ENCODE measurements around the gene KRTAP12-3.

The KRTAP12-3 gene

GRCh38 chr21:44697811-44698734 lies 40.3 kb downstream of the KRTAP12-3 start:
- in situ Hi-C loops (cut with MboI; ENCODE audit: low pct_unique_long_range_greater_than_20kb, low sequenced_read_pairs) = no loop called here
- no peak for DNase-seq

- in situ Hi-C loops (cut with MboI; ENCODE audit: low pct_unique_long_range_greater_than_20kb, low sequenced_read_pairs) = no loop called here
- no peak for DNase-seq
Observed at GRCh38 chr21:44699502-44700001, 41.8 kb downstream of the KRTAP12-3 start.

GRCh38 chr21:44700101-44701022 lies 42.6 kb downstream of the KRTAP12-3 start:
- no peak for DNase-seq
- in situ Hi-C loops (cut with MboI; ENCODE audit: low pct_unique_long_range_greater_than_20kb, low sequenced_read_pairs) = no loop called here

GRCh38 chr21:44701023-44701400 lies 43.3 kb downstream of the KRTAP12-3 start:
- DNase-seq = no peak
- in situ Hi-C loops (cut with MboI; ENCODE audit: low pct_unique_long_range_greater_than_20kb, low sequenced_read_pairs) = no loop called here

- no peak for DNase-seq
- in situ Hi-C loops (cut with MboI; ENCODE audit: low pct_unique_long_range_greater_than_20kb, low sequenced_read_pairs) = no loop called here
Observed at GRCh38 chr21:44701541-44701940, 43.8 kb downstream of the KRTAP12-3 start.

DNA sequence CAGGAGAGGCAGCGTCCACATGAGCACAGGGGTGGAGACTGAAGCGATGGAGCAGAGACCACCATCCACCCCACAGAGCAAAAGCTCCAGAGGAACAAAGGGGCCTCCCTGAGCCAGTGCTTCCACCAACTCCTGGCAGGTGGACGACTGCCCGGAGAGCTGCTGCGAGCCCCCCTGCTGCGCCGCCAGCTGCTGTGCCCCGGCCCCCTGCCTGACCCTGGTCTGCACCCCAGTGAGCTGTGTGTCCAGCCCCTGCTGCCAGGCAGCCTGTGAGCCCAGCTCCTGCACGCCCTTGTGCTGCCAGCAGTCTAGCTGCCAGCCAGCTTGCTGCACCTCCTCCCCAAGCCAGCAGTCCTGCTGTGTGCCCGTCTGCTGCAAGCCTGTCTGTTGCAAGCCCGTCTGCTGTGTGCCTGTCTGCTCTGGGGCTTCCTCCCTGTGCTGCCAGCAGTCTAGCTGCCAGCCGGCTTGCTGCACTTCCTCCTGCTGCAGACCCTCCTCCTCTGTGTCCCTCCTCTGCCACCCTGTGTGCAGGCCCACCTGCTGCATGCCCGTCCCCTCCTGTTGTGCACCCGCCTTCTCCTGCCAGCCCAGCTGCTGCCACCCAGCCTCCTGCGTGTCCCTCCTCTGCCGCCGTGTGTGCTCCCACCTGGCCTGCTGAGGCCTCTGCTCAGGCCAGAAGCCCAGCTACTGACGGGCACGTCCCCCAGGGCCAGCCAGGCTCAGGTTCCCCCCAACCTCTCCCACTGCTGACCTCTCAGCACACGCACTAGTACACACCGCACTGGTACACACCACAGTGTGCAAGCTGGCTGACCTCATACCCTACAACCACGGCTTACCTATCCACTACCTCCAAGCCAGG lies 44.6 kb downstream of the KRTAP12-3 start:
- DNase-seq = no peak
- in situ Hi-C loops (cut with MboI; ENCODE audit: low pct_unique_long_range_greater_than_20kb, low sequenced_read_pairs) = no loop called here

- in situ Hi-C loops (cut with MboI; ENCODE audit: low pct_unique_long_range_greater_than_20kb, low sequenced_read_pairs) = no loop called here
- DNase-seq = no peak
Observed at GRCh38 chr21:44702973-44703730, 45.4 kb downstream of the KRTAP12-3 start.

GRCh38 chr21:44703731-44704635 lies 46.3 kb downstream of the KRTAP12-3 start:
- DNase-seq = no peak
- in situ Hi-C loops (cut with MboI; ENCODE audit: low pct_unique_long_range_greater_than_20kb, low sequenced_read_pairs) = no loop called here

DNA sequence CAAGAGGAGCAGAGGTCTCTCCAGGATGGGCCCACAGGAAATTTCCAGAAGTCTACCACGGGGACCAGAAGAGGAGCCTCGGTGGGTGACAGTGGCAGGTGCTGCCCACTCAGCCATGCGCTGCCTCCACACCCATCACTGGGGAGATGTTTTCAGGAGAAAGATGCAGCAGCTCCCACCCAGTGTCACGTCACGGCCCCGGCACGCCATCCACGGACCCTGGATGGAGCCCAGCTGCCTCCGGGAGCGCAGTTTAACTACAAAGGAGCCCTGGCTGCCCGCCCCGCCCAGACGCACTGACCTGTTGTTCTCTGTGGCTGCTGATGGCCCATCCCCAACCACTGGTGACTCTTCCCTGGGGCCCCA lies 46.9 kb downstream of the KRTAP12-3 start:
- in situ Hi-C loops (cut with MboI; ENCODE audit: low pct_unique_long_range_greater_than_20kb, low sequenced_read_pairs) = no loop called here
- DNase-seq = no peak

DNA sequence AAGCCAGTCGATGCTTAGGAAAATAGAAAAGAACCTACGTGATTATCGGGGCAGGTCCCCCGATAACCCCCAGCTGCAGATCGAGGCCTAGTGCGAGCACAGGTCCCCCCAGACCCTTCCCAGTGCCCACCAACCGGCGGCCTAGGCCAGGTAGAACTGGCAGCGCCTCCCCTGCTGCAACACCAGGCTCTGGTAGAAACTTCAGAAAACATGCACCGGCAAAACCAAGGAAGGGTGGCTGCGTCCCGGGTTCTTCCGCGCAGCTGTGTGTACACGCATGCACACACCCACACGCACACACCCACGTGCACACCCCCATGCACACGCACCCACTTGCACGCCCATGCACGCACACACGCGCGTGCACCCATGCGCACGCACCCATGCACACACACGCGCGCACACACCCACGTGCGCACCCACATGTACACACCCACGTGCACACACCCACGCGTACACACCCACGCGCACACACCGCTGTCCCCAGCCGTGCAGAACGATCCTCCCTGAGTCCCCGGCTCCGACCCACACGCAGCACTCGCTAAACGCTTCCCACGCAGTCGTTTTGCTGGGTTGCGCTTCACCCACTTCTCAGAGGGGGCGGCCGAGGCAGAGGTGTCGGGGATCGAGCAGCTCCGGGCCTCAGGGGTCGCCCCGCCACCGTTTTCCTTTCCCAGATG lies 48.4 kb downstream of the KRTAP12-3 start:
- in situ Hi-C loops (cut with MboI; ENCODE audit: low pct_unique_long_range_greater_than_20kb, low sequenced_read_pairs) = no loop called here
- DNase-seq = no peak

DNA sequence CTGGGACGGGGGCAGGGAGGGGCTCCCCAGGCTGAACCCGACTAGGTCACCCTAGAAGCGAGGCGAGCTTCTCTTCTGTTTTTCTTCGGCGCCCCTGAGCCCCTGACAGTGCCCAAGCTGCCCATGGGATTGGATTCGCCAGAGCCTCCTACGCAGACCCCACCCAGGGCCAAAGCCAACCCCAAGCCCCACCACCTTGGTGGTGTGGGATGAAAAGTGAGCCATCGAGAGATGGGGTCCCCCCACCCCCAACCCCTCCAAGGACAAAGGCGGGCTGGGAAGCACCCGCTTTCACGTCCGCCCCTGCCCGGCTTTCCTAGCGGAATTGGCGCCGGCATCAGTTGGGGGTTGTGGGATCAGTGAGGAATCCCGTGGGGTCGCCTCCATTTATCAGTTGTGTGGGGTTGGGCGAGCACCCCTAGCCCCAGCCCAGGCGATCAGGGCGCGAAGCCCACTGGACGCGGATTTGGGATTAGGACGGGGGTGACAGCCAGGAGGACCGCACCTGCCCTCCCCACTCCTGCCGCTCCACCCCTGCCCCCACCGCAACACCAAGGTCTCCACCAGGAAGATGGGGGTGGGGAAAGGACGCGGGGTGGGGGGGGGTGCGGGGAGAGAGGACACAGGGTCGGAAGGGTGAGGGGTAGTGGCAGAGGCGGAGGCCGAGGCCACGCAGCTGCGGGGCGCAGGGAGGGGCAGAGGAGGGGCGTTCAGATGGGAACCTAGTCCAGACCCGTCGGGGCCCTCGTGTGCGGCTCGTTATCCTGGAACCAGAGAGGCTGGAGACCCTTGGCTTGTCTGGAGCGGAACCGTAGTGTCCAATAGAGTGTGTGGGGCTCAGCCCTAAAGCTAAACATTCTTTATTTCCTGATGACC lies 49.2 kb downstream of the KRTAP12-3 start:
- no peak for DNase-seq
- in situ Hi-C loops (cut with MboI; ENCODE audit: low pct_unique_long_range_greater_than_20kb, low sequenced_read_pairs) = no loop called here
